ENCODE measurements around the gene ZNF276.

The ZNF276 gene

DNA sequence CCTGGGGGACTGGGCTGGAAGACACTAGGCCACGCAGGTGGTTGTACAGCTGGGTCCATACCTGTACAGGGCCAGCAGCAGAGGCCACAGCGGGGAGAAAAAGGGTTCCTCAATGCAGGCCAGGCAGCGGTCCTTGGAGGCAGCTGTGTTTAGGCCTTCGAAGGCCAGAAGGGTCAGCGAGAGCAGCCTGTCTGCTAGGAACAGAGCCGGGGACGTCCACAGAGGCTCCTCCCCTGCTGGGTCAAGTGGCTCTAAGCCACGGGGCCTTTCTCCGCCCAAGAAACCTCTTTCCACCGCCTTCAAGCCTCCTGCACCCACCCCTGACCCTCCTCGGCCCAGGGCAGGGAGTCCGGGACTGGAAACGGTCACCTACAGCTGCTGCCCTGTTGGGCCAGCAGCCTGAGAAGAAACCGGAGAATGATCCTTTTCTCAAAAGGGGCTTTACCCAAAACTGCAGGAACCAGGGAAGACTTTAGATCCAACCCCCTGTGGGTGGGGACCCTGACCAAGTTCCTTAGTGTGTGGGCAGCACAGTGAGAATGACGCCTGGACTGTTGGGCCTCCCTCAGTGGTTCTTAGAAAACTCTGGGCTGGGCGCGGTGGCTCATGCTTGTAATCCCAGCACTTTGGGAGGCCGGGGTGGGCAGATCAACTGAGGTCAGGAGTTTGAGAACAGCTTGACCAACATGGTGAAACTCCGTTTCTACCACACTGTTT is 11.5 kb upstream of the ZNF276 start:
- TF ChIP-seq, protein P1, sequence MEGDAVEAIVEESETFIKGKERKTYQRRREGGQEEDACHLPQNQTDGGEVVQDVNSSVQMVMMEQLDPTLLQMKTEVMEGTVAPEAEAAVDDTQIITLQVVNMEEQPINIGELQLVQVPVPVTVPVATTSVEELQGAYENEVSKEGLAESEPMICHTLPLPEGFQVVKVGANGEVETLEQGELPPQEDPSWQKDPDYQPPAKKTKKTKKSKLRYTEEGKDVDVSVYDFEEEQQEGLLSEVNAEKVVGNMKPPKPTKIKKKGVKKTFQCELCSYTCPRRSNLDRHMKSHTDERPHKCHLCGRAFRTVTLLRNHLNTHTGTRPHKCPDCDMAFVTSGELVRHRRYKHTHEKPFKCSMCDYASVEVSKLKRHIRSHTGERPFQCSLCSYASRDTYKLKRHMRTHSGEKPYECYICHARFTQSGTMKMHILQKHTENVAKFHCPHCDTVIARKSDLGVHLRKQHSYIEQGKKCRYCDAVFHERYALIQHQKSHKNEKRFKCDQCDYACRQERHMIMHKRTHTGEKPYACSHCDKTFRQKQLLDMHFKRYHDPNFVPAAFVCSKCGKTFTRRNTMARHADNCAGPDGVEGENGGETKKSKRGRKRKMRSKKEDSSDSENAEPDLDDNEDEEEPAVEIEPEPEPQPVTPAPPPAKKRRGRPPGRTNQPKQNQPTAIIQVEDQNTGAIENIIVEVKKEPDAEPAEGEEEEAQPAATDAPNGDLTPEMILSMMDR (IDR thresholded peaks at IDR 0.05): no peak

DNA sequence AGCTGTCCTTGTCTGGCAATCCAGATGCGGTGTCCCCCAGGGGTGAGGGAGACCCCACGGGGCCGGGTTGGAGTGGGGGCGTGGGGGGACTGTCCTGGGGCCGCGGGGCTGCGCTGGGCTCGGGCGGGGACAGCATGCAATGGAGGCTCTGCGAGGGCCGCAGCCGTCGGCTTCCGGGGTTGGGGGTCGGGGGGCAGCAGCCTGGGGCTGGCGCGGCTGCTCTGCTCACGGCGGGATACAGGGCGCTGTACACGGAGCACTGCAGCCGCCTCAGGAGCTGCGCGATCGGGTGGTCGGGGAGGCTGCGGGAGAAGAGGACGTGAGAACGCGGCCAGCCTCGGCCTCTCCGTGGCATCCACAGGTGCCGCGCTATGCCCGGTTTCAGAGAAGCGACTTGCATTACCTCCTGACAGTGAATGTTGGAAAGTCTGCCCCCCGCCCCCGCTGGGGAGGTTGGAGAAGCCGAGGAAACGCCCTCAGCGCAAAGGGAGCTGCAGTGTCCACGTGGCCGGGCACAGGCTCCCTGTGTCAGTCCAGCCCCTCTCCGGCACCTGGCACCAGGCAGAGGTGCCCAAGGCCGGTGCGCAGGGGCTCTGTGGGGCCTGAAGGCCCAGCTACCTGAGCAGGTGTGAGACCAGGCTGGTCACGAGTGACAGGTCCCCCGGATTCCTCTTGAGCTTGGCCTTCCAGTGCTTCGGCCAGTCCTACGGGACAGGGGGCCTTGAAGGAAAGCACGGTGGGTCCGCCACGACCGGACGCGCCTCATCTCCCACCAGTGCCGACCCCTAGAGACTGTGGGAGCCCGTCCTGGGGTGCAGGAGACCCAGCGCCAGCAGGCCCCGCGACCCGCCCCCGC is 10.4 kb upstream of the ZNF276 start:
- TF ChIP-seq, protein P1 (IDR thresholded peaks at IDR 0.05): no peak

DNA sequence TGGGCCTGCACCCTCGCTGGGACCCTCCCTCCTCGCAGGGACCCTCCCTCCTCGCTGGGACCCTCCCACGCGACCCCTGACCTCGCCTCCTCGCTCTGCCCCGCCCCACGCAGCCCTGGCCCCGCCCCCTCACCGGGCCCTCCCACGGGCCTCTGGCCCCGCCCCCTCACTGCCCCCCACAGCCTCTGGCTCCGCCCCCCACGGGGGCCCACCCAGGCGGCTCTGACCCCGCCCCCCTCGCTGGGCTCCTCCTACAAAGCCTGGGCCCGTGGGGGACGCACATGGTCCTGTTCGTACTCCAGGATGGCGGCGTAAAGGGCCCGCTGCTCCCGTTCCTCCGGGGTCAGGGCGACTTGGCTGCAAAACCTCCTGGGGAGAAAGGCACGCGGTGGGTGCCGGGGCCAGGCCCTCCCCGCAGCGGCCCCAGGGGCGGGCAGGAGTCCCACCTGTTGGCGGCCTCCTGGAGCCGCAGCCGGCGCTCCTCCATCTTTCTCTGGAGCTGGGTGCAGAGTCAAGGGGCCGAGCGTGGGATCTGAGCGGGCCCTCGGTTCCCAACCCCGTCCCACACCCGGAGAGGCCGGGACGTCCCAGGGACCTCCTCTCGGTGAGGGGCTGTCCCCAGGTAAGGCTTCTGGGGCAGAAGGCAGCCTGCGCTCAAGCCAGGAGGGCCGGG is 9.6 kb upstream of the ZNF276 start:
- TF ChIP-seq, protein P1 (IDR thresholded peaks at IDR 0.05): no peak

DNA sequence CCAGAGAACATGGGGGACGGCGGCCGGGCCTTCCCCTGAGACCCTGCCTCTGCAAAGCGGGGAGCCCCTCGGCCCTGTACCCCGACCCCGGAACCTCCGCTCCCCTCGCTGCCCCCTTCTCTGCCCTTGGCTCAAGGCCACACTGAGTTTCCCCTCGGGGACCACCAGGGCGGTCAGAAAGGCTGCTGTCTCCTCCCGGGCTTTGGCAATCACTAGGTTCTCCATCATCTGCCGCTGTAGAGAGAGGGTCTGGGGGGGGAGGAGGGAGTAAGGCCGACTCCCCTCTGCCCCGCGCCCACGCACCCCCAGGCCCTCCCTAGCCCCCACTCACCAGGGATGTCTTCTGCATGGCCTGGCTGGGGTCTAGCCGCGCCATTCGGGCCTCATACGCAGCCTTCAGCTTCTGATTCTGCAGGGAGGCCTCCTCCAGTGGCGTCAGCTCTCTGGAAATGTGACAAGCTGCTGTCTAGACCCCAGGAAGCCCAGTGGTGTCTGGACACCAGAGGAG is 9.0 kb upstream of the ZNF276 start:
- TF ChIP-seq, protein P1 (IDR thresholded peaks at IDR 0.05): no peak

DNA sequence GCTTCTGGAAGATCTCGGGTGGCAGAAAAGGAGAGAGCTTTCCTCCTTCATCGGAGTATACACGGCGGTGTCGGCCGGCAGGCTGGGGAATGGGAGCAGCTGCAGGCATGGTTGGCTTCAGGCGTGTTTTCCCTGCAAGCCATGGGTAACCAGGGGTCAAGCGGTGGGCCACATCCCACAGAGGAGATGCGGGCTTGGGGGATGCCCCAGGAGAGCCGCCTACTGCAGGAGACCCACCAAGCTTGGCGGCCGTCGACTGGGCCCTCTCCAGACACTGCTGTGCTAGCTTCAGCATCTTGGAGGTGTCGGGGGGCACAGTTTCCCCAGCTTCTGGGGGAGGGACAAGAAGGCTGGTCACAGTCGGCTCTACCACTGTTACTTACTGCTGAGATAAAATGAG is 4.8 kb upstream of the ZNF276 start:
- TF ChIP-seq, protein P1 (IDR thresholded peaks at IDR 0.05): no peak

DNA sequence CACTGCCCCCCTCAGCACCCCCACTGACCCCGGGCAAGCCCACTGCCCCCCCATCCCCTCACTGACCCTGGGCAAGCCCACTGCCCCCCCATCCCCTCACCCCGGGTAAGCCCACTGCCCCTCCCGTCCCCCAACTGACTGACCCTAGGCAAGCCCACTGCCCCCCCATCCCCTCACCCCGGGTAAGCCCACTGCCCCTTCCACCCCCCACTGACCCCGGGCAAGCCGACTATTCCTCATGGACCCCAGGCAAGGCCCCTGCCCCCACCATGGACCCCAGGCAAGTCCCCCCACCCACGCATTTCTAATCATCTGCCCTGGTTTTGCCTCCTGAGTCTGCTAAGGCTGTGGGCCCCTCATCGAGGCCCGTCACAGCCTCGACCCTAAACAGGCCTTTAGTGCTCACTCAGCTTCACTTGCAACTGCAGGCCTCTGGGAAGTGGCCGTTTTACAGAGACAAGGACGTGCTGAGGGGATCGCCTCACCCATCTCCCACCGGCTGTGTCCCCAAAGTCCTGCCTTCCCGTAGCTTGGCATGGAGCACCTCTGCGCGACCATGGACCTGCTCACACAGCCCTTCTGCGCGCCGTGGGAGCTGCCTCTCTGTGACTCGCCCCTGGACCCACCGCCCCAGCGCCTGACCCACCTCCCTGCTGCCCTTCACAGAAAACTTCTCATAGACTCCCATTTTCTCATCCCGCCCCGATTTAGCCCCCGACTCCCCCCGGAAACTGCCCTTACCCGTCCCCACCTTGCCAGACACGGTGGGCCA is 4.2 kb upstream of the ZNF276 start:
- TF ChIP-seq, protein P1 (IDR thresholded peaks at IDR 0.05): no peak

Data from LNCAP (cell line).